Dendritic cell treated with granulocyte-macrophage colony-stimulating factor and Interleukin-4, amounts not matched to agents 40 ng/mL and 50 ng/mL, for 4 days (primary cell): ENCODE data around the gene HOXC5.
A peak's percentile ranks its signal among the peaks of the same experiment; 100 is the strongest.
"Not testable (repeated sequence)": the region's sequence is repeated elsewhere in the genome, so short reads cannot be mapped to it uniquely, and the experiment has no call there.

Source experiments
- H3K27ac Mint-ChIP-seq: one replicate; pipeline ENCODE4 v1.8.0; 2022; ENCODE audit warnings: mild to moderate bottlenecking, mixed read lengths
- H3K27me3 Mint-ChIP-seq: one replicate; pipeline ENCODE4 v1.8.0; 2022; ENCODE audit warnings: mild to moderate bottlenecking, mixed read lengths
- H3K36me3 Mint-ChIP-seq: one replicate; pipeline ENCODE4 v1.8.0; 2022; ENCODE audit warnings: low read depth, mixed read lengths
- H3K4me1 Mint-ChIP-seq: one replicate; pipeline ENCODE4 v1.8.0; 2022; ENCODE audit warnings: low read depth, mixed read lengths
- H3K4me3 Mint-ChIP-seq: one replicate; pipeline ENCODE4 v1.8.0; 2022; ENCODE audit warnings: mild to moderate bottlenecking, moderate library complexity, mixed read lengths
- H3K9me3 Mint-ChIP-seq: one replicate; pipeline ENCODE4 v1.8.0; 2022; ENCODE audit warnings: mixed read lengths
- intact Hi-C: fragments of 100-400 bp; cut with micrococcal nuclease; formaldehyde crosslinking; loops from one replicate; pipeline ENCODE4 v1.15.0; 2022

HOXC5 gene

GRCh38 chr12:54077843-54078242, 45.0 kb downstream of the HOXC5 start:
- H3K4me3 Mint-ChIP-seq, H3K9me3 Mint-ChIP-seq, H3K36me3 Mint-ChIP-seq, H3K27ac Mint-ChIP-seq, intact Hi-C loops: not testable (repeated sequence)
- Mint-ChIP-seq H3K4me1 (peaks cover 14% of the 10 kb centered on the region), H3K27me3 (peaks cover 66% of the 10 kb centered on the region)

- Mint-ChIP-seq H3K27me3 (peaks cover 66% of the 10 kb centered on the region), H3K4me1 (peaks cover 14% of the 10 kb centered on the region)
- H3K9me3 Mint-ChIP-seq, H3K36me3 Mint-ChIP-seq, H3K27ac Mint-ChIP-seq, intact Hi-C loops, H3K4me3 Mint-ChIP-seq: not testable (repeated sequence)
These were observed 46.3 kb downstream of the HOXC5 start for GRCh38 chr12:54079115-54079514.

GRCh38 chr12:54080008-54080924, 47.4 kb downstream of the HOXC5 start:
- H3K27ac Mint-ChIP-seq, H3K4me3 Mint-ChIP-seq: not testable (repeated sequence)

GRCh38 chr12:54081053-54081514, 48.2 kb downstream of the HOXC5 start:
- peaks cover 14% of the 10 kb centered on the region for H3K4me1 Mint-ChIP-seq
- H3K36me3 Mint-ChIP-seq, H3K27ac Mint-ChIP-seq, H3K9me3 Mint-ChIP-seq, intact Hi-C loops: not testable (repeated sequence)
- peaks cover 79% of the 10 kb centered on the region for H3K27me3 Mint-ChIP-seq
- peak overlapping the region; percentile 1 for H3K4me3 Mint-ChIP-seq

More at GRCh38 chr12:54080008-54080924, 47.4 kb downstream of the HOXC5 start:
- H3K9me3 Mint-ChIP-seq, H3K36me3 Mint-ChIP-seq, intact Hi-C loops: not testable (repeated sequence)
- H3K4me1 Mint-ChIP-seq: peaks cover 14% of the 10 kb centered on the region
- peaks cover 76% of the 10 kb centered on the region for H3K27me3 Mint-ChIP-seq

GRCh38 chr12:54081581-54082396, 48.9 kb downstream of the HOXC5 start:
- Mint-ChIP-seq H3K27ac (peak overlapping the region; percentile 60), H3K4me3 (peak overlapping the region; percentile 72), H3K4me1 (peaks cover 14% of the 10 kb centered on the region), H3K27me3 (peaks cover 81% of the 10 kb centered on the region)
- H3K9me3 Mint-ChIP-seq, intact Hi-C loops, H3K36me3 Mint-ChIP-seq: not testable (repeated sequence)

- H3K9me3 Mint-ChIP-seq: no peaks in the 10 kb centered on the region
- intact Hi-C loops: no loop called here
- no peak overlapping the region for H3K4me3 Mint-ChIP-seq
- peaks cover 14% of the 10 kb centered on the region for H3K4me1 Mint-ChIP-seq
- H3K27me3 Mint-ChIP-seq: peaks cover 81% of the 10 kb centered on the region
- no peaks in the 10 kb centered on the region for H3K36me3 Mint-ChIP-seq
- H3K27ac Mint-ChIP-seq: no peak overlapping the region
These were observed 49.6 kb downstream of the HOXC5 start for GRCh38 chr12:54082397-54082892.
